H9 (cell line): ENCODE measurements around the gene RAB5IF. TPM values are rescaled to one million over a fixed set of nuclear protein-coding genes. Genes with fewer than 3 reads are reported as not detected.

Experiments
- DNase-seq: peaks from one replicate; pipeline ENCODE4 v3.0.0-alpha.2; 2017
- H2AFZ ChIP-seq: one replicate; pipeline ENCODE4 v1.6.1; 2013; ENCODE audit warnings: mild to moderate bottlenecking, low read length, control low read depth, moderate library complexity
- H2AK5ac ChIP-seq: 2 replicates; pipeline ENCODE4 v1.6.1; 2013; ENCODE audit warnings: low read length, control low read depth, mixed read lengths; ENCODE audit not compliant: insufficient read length
- H2BK120ac ChIP-seq: one replicate; pipeline ENCODE4 v1.6.1; 2013; ENCODE audit warnings: low read depth, mild to moderate bottlenecking, low read length, control low read depth, inconsistent platforms; ENCODE audit not compliant: poor library complexity, severe bottlenecking
- H2BK12ac ChIP-seq: 2 replicates; pipeline ENCODE4 v1.6.1; 2013; ENCODE audit warnings: low read length, control low read depth, mixed read lengths, low read depth; ENCODE audit not compliant: insufficient read length
- H2BK15ac ChIP-seq: 2 replicates; pipeline ENCODE4 v1.6.1; 2013; ENCODE audit warnings: low read depth, low read length, control low read depth
- H2BK20ac ChIP-seq: one replicate; pipeline ENCODE4 v1.6.1; 2013; ENCODE audit warnings: low read depth, mild to moderate bottlenecking, low read length, control low read depth, inconsistent platforms; ENCODE audit not compliant: poor library complexity, severe bottlenecking
- H2BK5ac ChIP-seq: 2 replicates; pipeline ENCODE4 v1.6.1; 2013; ENCODE audit warnings: low read length, control low read depth, mixed read lengths; ENCODE audit not compliant: insufficient read length
- H3K14ac ChIP-seq: 2 replicates; pipeline ENCODE4 v1.6.1; 2013; ENCODE audit warnings: low read length, control low read depth; ENCODE audit not compliant: insufficient read depth
- H3K18ac ChIP-seq: 2 replicates; pipeline ENCODE4 v1.6.1; 2013; ENCODE audit warnings: low read depth, mild to moderate bottlenecking, mixed read lengths, low read length, control low read depth; ENCODE audit not compliant: insufficient read length
- H3K23ac ChIP-seq: 2 replicates; pipeline ENCODE4 v1.6.1; 2013; ENCODE audit warnings: low read length, control low read depth, mixed read lengths, low read depth; ENCODE audit not compliant: insufficient read length
- H3K23me2 ChIP-seq: 2 replicates; pipeline ENCODE4 v1.6.1; 2013; ENCODE audit warnings: low read depth, mild to moderate bottlenecking, mixed read lengths, low read length, control low read depth; ENCODE audit not compliant: insufficient read length, poor library complexity, severe bottlenecking
- H3K27ac ChIP-seq: 2 replicates; pipeline ENCODE4 v1.5.1; 2013; ENCODE audit warnings: low read length, control low read depth, mixed read lengths, low read depth; ENCODE audit not compliant: insufficient read length
- H3K27me3 ChIP-seq: 2 replicates; pipeline ENCODE4 v1.6.1; 2013; ENCODE audit warnings: low read length, control low read depth, inconsistent platforms; ENCODE audit not compliant: insufficient read depth
- H3K4ac ChIP-seq: 2 replicates; pipeline ENCODE4 v1.6.1; 2013; ENCODE audit warnings: low read depth, mild to moderate bottlenecking, control low read depth, inconsistent platforms, low read length, moderate library complexity
- H3K4me1 ChIP-seq: 2 replicates; pipeline ENCODE4 v1.6.1; 2013; ENCODE audit warnings: low read length, control low read depth, inconsistent platforms; ENCODE audit not compliant: insufficient read depth
- H3K4me2 ChIP-seq: 2 replicates; pipeline ENCODE4 v1.6.1; 2013; ENCODE audit warnings: low read length, control low read depth, mixed read lengths; ENCODE audit not compliant: insufficient read length, insufficient read depth
- H3K56ac ChIP-seq: 2 replicates; pipeline ENCODE4 v1.6.1; 2013; ENCODE audit warnings: low read depth, mild to moderate bottlenecking, mixed read lengths, low read length, control low read depth; ENCODE audit not compliant: insufficient read length
- H3K79me1 ChIP-seq: 2 replicates; pipeline ENCODE4 v1.6.1; 2013; ENCODE audit warnings: low read depth, mild to moderate bottlenecking, moderate library complexity, low read length, control low read depth, inconsistent platforms; ENCODE audit not compliant: insufficient read depth, poor library complexity, severe bottlenecking
- H3K79me2 ChIP-seq: 2 replicates; pipeline ENCODE4 v1.6.1; 2013; ENCODE audit warnings: low read length, control low read depth, inconsistent platforms; ENCODE audit not compliant: insufficient read depth
- H3K9ac ChIP-seq: 2 replicates; pipeline ENCODE4 v1.6.1; 2013; ENCODE audit warnings: low read length, control low read depth, mixed read lengths; ENCODE audit not compliant: insufficient read length; ENCODE audit errors: extremely low read depth
- H3K9me3 ChIP-seq: one replicate; pipeline ENCODE4 v1.6.1; 2013; ENCODE audit warnings: low read depth, low read length, inconsistent platforms; ENCODE audit not compliant: control insufficient read depth
- H3T11ph ChIP-seq: one replicate; pipeline ENCODE4 v1.6.1; 2013; ENCODE audit warnings: mild to moderate bottlenecking, low read length, control low read depth, inconsistent platforms
- H4K20me1 ChIP-seq: one replicate; pipeline ENCODE4 v1.6.1; 2013; ENCODE audit not compliant: control insufficient read depth, insufficient read length, insufficient read depth
- H4K5ac ChIP-seq: 2 replicates; pipeline ENCODE4 v1.6.1; 2013; ENCODE audit warnings: low read depth, mild to moderate bottlenecking, mixed read lengths, low read length, control low read depth; ENCODE audit not compliant: insufficient read length
- H4K8ac ChIP-seq: replicated peaks from 2 replicates; pipeline ENCODE4 v1.6.1; 2013; ENCODE audit warnings: low read length, control low read depth, mixed read lengths, low read depth; ENCODE audit not compliant: insufficient read length
- H4K91ac ChIP-seq: 2 replicates; pipeline ENCODE4 v1.6.1; 2013; ENCODE audit warnings: low read depth, mild to moderate bottlenecking, moderate library complexity, mixed read lengths, low read length, control low read depth; ENCODE audit not compliant: insufficient read length
- H3K27ac Mint-ChIP-seq, 3 experiments: 2 replicates in 2 of 3; 3 replicates in 1 of 3; pipeline ENCODE4 v1.8.0; 2020 to 2021; ENCODE audit warnings: mixed read lengths in 3 of 3, mild to moderate bottlenecking in 1 of 3, moderate library complexity in 1 of 3
- H3K27me3 Mint-ChIP-seq: 2 replicates; pipeline ENCODE4 v1.8.0; 2021; ENCODE audit warnings: low read depth, mild to moderate bottlenecking, moderate library complexity, mixed read lengths
- H3K36me3 Mint-ChIP-seq, 3 experiments: 2 replicates in 2 of 3; 3 replicates in 1 of 3; pipeline ENCODE4 v1.8.0; 2020 to 2021; ENCODE audit warnings: low read depth in 3 of 3, mixed read lengths in 3 of 3; ENCODE audit not compliant: insufficient read depth in 1 of 3
- H3K4me1 Mint-ChIP-seq, 2 experiments: 2 replicates each; pipeline ENCODE4 v1.8.0; 2020; ENCODE audit warnings: mixed read lengths in 2 of 2
- H3K4me3 Mint-ChIP-seq, 2 experiments: 2 replicates in 1 of 2; 3 replicates in 1 of 2; pipeline ENCODE4 v1.8.0; 2020 to 2021; ENCODE audit warnings: mild to moderate bottlenecking in 2 of 2, mixed read lengths in 2 of 2, moderate library complexity in 1 of 2
- H3K9me3 Mint-ChIP-seq, 2 experiments: 2 replicates in 1 of 2; 3 replicates in 1 of 2; pipeline ENCODE4 v1.8.0; 2020; ENCODE audit warnings: mild to moderate bottlenecking in 2 of 2, mixed read lengths in 2 of 2, moderate library complexity in 1 of 2
- CTCF ChIP-seq: fragments of 200-600 bp; sonication (generic); conservative IDR thresholded peaks from 3 replicates; pipeline ENCODE4 v1.8.0; 2021; ENCODE audit warnings: antibody characterized with exemption, mild to moderate bottlenecking
- WGBS: extraction: QIAGEN DNeasy Blood & Tissue Kit; methylation state at CpG from one replicate; pipeline ENCODE4 v1.1.7; 2013; ENCODE audit warnings: missing lambda C conversion rate, low lambda C conversion rate, mixed read lengths; ENCODE audit not compliant: insufficient read length; ENCODE audit errors: extremely low coverage; 5-methylcytosine and 5-hydroxymethylcytosine counted together
- total RNA-seq: library from RNA; stranded (reverse); gene quantifications from 2 replicates; pipeline ENCODE4 v1.2.1, GENCODE V29; 2021

Gene RAB5IF
- total RNA-seq, 1 experiment from 2014 or later = 96.5 TPM

GRCh38 chr20:36624944-36625324 is 19.4 kb downstream of the RAB5IF start:
- Mint-ChIP-seq H3K9me3 (no peaks in the 10 kb centered on the region), H3K27ac (no peak overlapping the region), H3K4me1 (peaks cover 8 to 13% of the 10 kb centered on the region in 2 experiments), H3K27me3 (no peaks in the 10 kb centered on the region), H3K4me3 (no peak overlapping the region), H3K36me3 (no peaks in the 10 kb centered on the region)
- Histone ChIP-seq H3K14ac (no peak overlapping the region), H3K18ac (no peak overlapping the region), H2BK120ac (no peak overlapping the region), H4K5ac (no peak overlapping the region), H3K9ac (no peak overlapping the region), H3T11ph (no peak overlapping the region), H3K56ac (no peak overlapping the region), H2BK15ac (no peak overlapping the region), H4K20me1 (no peaks in the 10 kb centered on the region), H2BK5ac (no peak overlapping the region), H2AK5ac (no peak overlapping the region), H2BK12ac (no peak overlapping the region), H2BK20ac (no peak overlapping the region), H3K4me1 (no peaks in the 10 kb centered on the region; the same call in 1 of the 2 replicates), H3K79me2 (no peaks in the 10 kb centered on the region), H4K8ac (no peak overlapping the region), H3K4me2 (no peak overlapping the region), H3K79me1 (no peaks in the 10 kb centered on the region), H3K4ac (no peak overlapping the region), H3K27ac (no peak overlapping the region), H3K23ac (no peak overlapping the region), H3K27me3 (no peaks in the 10 kb centered on the region), H4K91ac (no peak overlapping the region), H3K9me3 (no peaks in the 10 kb centered on the region), H3K23me2 (no peaks in the 10 kb centered on the region), H2AFZ (no peak overlapping the region)
- no peak for TF ChIP-seq CTCF
- no CpG with 5 or more reads among the region's 2 CpGs for WGBS
- no peak for DNase-seq
